NCI-H2227 (cell line): ENCODE results near the gene CDH15.
"Not testable (repeated sequence)": the region's sequence is repeated elsewhere in the genome, so short reads cannot be mapped to it uniquely, and the experiment has no call there.

Experiments used
- DNase-seq: peaks from one replicate; lab custom pipeline; 2025; ENCODE audit not compliant: unreplicated experiment; lab: John Stamatoyannopoulos, UW

The CDH15 gene

GRCh38 chr16:89224665-89225064, 53.1 kb downstream of the CDH15 start:
- DNase-seq: no peak

DNA sequence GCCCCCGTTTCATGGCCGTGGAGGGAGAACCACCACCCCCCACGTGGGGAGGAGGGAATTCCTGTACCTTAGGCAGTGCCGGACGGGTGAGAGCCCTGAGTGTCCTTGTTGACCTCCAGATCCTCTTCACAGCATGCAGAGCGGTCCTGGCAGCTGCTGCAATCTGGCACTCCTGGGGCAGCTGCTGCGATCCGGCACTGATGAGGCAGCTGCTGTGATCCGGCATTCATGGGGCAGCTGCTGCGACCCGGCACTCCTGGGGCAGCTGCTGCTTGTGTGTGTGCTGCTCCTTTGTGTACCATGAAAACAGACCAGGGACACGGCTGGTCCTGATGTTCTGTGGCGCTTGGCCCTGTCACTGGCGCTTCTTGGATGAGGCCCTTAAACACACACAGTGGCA, 58.7 kb downstream of the CDH15 start:
- DNase-seq: no peak

DNA sequence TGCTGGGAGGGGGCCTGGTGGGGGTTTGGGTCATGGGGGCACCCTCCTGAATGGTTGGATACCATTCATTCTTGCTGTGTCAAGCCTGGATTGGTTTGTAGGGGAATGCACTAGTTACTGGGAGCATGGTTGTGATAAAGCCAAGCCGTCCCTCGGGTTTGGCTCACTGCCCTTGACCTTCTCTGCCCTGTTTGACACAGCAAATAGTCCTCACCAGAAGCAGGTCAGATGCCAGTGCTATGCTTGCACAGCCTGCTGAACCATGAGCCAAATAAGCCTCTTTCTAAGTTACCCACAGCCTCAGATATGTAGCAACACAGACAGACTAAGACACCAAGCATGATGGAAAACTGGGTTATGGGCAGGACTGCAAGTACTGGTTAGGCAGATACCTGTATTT, 60.6 kb downstream of the CDH15 start:
- no peak for DNase-seq

DNA sequence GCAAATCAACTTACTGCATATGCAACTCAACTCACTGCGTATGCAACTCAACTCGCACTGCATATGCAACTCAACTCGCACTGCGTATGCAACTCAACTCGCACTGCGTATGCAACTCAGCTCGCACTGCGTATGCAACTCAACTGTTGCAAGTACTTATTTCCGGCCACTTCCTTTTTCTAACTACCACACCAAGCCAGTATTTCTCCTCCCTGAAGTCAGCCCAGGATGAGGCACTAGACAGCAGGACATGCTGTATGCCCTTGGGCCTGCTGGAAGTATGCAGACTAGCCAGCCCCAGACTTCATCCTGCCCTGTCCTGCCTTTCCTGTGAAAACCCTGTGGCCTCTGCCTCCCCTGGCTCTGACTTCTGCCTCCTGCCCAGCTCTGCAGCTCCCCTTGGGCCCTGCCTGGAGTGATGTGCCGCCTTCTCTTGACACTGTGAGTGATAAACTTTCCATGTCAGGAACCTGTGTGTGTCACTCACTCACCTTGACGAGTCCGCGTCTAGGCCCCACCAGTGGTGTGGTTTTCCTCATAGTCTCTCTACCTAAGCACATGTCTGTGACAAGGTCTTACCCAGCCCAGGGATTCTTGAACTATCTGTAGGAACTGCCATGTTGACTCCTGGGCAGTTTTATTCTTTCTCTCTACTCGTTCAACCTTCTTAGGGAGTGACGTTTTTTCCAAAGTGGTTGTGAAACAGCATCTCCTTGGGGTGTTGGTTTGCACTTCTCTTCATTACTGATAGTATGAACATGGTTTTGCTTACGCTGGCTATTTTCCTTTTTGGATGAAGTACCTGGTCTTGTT, 62.3 kb downstream of the CDH15 start:
- DNase-seq: no peak

DNA sequence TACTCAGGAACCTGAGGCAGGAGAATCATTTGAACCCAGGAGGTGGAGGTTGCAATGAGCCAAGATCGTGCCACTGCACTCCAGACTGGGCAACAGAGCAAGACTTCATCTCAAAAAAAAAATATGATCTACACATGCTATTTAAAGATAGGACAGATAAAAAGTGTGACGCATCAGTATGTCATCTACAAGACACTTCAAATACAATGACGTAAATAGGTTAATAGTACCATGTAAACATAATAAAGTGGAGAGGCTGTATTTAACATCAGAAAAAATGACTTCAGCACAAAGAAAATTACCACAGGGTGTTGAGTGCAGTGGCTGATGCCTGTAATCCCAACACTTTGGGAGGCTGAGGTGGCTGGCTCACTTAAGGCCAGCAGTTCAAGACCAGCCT, 66.2 kb downstream of the CDH15 start:
- DNase-seq: no peak

- peak; percentile 75 for DNase-seq
Measured at GRCh38 chr16:89241187-89242007, 69.8 kb downstream of the CDH15 start.

DNA sequence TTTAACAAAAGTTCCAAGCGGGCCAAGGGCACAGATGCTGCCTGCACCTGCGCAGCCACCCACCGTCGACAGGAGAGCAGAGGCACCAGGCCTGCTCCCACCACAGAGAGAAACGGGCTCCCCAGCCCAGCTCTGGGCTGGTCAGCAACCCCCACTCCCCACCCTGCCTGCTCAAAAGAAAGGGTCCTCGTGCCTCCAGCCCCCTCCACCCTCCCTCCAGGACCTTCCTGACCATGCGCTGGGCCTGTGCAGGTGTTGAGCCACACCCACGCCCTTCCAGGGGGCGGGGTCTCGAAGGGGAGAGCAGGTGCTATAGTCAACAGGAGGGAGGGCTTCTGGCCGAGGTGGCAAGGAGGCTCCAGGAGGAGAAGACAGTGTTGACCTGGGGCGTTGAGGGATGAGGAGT, 71.2 kb downstream of the CDH15 start:
- DNase-seq: no peak

- DNase-seq: no peak
Measured at GRCh38 chr16:89243664-89244063, 72.1 kb downstream of the CDH15 start.

DNA sequence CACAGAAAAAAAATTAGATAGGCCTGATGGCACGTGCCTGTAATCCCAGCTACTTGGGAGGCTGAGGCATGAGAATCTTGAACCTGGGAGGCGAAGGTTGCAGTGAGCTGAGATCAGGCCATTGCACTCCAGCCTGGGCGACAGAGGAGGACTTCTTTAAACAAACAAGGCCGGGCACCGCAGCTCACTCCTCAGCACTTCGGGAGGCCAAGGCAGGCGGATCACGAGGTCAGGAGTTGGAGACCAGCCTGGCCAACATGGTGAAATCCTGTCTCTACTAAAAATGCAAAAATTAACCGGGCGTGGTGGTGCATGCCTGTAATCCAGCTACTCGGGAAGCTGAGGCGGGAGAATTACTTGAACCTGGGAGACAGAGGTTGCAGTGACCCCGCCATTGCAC, 72.7 kb downstream of the CDH15 start:
- DNase-seq: not testable (repeated sequence)

- no peak for DNase-seq
Measured at GRCh38 chr16:89244754-89245153, 73.2 kb downstream of the CDH15 start.
